GM12878 (cell line): Measurements from ENCODE around the gene CP. TPM values are rescaled to one million over a fixed set of nuclear protein-coding genes. Genes with fewer than 3 reads are reported as not detected.

Experiments
- ATAC-seq: fragments of 200-7000 bp; cut with Tn5 transposase; 3 replicates; pipeline ENCODE4 v1.9.1; 2020; ENCODE audit warnings: mild to moderate bottlenecking, moderate library complexity
- BruUV-seq: library from RNA; stranded (reverse); fragments of 400-500 nt; replicated peaks from 2 replicates; lab custom pipeline; 2021; lab: Mats Ljungman, UMichigan
- CTCF ChIA-PET: fragments of 300-600 bp; sonication (Branson Sonifier 250); formaldehyde crosslinking; extraction: SDS; loops from one replicate; lab custom pipeline; 2021; ENCODE audit warnings: inconsistent platforms; lab: Yijun Ruan, JAX
- POLR2A ChIA-PET: fragments of 350-600 bp; formaldehyde crosslinking; extraction: SDS; loops from one replicate; lab custom pipeline; 2021; ENCODE audit warnings: inconsistent platforms; lab: Charles Lee
- RAD21 ChIA-PET: fragments of 300-600 bp; sonication (Branson Sonifier 250); formaldehyde crosslinking; loops from one replicate; lab custom pipeline; 2023; ENCODE audit warnings: antibody characterized with exemption; ENCODE audit not compliant: unreplicated experiment; lab: Charles Lee
- SMC1A ChIA-PET: fragments of 300-600 bp; sonication (Branson Sonifier 250); formaldehyde crosslinking; loops from one replicate; lab custom pipeline; 2023; ENCODE audit not compliant: unreplicated experiment, uncharacterized antibody; lab: Charles Lee
- DNase-seq: peaks from one replicate; pipeline ENCODE4 v3.0.0-alpha.2; 2011; ENCODE audit warnings: low read depth, low spot score
- FAIRE-seq: peaks from 3 replicates; lab custom pipeline; 2011; peaks lifted over from hg19 to GRCh38; lab: Jason Lieb, UNC
- H2AFZ ChIP-seq: 2 replicates; pipeline ENCODE4 v1.6.0; 2011; ENCODE audit warnings: low read depth, low read length, control low read depth; ENCODE audit not compliant: control insufficient read depth
- H3K27ac ChIP-seq: 2 replicates; pipeline ENCODE4 v1.5.1; 2011; ENCODE audit warnings: control low read depth; ENCODE audit not compliant: control insufficient read depth, insufficient read depth
- H3K27me3 ChIP-seq, 2 experiments: replicated peaks in 1 of 2; 2 replicates each; pipeline versions ENCODE4 v1.6.0 to v1.6.1; 2011; ENCODE audit warnings: low read length in 1 of 2; ENCODE audit not compliant: control insufficient read depth in 2 of 2, insufficient read depth in 2 of 2
- H3K36me3 ChIP-seq, 2 experiments: 2 replicates each; pipeline ENCODE4 v1.5.1; 2011; ENCODE audit warnings: low read length in 1 of 2; ENCODE audit not compliant: control insufficient read depth in 2 of 2, insufficient read depth in 2 of 2
- H3K4me1 ChIP-seq: 2 replicates; pipeline ENCODE4 v1.6.1; 2011; ENCODE audit warnings: mild to moderate bottlenecking, low read length, moderate library complexity, mixed read lengths; ENCODE audit not compliant: control insufficient read depth, insufficient read depth
- H3K4me2 ChIP-seq: 2 replicates; pipeline ENCODE4 v1.6.0; 2011; ENCODE audit warnings: control low read depth; ENCODE audit not compliant: control insufficient read depth, insufficient read depth
- H3K4me3 ChIP-seq: fragments of 200-600 bp; sonication (generic); 2 replicates; pipeline ENCODE4 v1.5.1; 2016
- H3K79me2 ChIP-seq: 2 replicates; pipeline ENCODE4 v1.6.0; 2011; ENCODE audit warnings: low read length; ENCODE audit not compliant: control insufficient read depth, insufficient read depth
- H3K9ac ChIP-seq: 2 replicates; pipeline ENCODE4 v1.8.0; 2011; ENCODE audit warnings: low read length, control low read depth, mixed read lengths; ENCODE audit not compliant: control insufficient read depth, insufficient read depth
- H3K9me3 ChIP-seq: replicated peaks from 3 replicates; pipeline ENCODE4 v1.5.1; 2011; ENCODE audit warnings: mild to moderate bottlenecking, low read length; ENCODE audit not compliant: control insufficient read depth, insufficient read depth
- H4K20me1 ChIP-seq: 2 replicates; pipeline ENCODE4 v1.6.0; 2011; ENCODE audit not compliant: control insufficient read depth, insufficient read depth
- BMI1 ChIP-seq: fragments of 450-650 bp; IDR thresholded peaks from 2 replicates; pipeline ENCODE4 v1.6.1; 2016; ENCODE audit warnings: mild to moderate bottlenecking, moderate library complexity, borderline replicate concordance
- ELK1 ChIP-seq: IDR thresholded peaks from 2 replicates; pipeline ENCODE4 v1.6.1; 2012; ENCODE audit warnings: low read depth, low read length, improper control_type of control experiment
- HSF1 ChIP-seq: fragments of 150-350 bp; IDR thresholded peaks from 2 replicates; pipeline ENCODE4 v1.6.1; 2014; ENCODE audit warnings: mild to moderate bottlenecking, low read depth, low read length
- JUNB ChIP-seq: IDR thresholded peaks from 2 replicates; pipeline ENCODE4 v1.6.1; 2016; ENCODE audit warnings: antibody characterized with exemption, mild to moderate bottlenecking
- SMC3 ChIP-seq: IDR thresholded peaks from 2 replicates; pipeline ENCODE4 v1.6.1; 2011; ENCODE audit warnings: low read length, improper control_type of control experiment, borderline replicate concordance
- TARDBP ChIP-seq: IDR thresholded peaks from 2 replicates; pipeline ENCODE4 v1.6.1; 2016; ENCODE audit warnings: borderline replicate concordance
- WGBS: methylation state at CpG from one replicate; pipeline ENCODE4 v1.1.6; 2016; ENCODE audit warnings: low lambda C conversion rate; ENCODE audit not compliant: insufficient replicate concordance, insufficient coverage; ENCODE audit errors: missing lambda C conversion rate; 5-methylcytosine and 5-hydroxymethylcytosine counted together
- in situ Hi-C: fragments of 300-500 bp; cut with MboI; formaldehyde crosslinking; loops from 9 replicates; pipeline ENCODE4 v1.14.3; 2018; ENCODE audit warnings: mixed read lengths
- intact Hi-C: fragments of 100-400 bp; cut with micrococcal nuclease; formaldehyde crosslinking; loops from one replicate; pipeline ENCODE4 v1.14.2; 2022; ENCODE audit not compliant: unreplicated experiment
- polyA plus RNA-seq, 11 experiments: library from polyadenylated mRNA; depleted of rRNA in 4 of 11; unstranded in 6 of 11; stranded (reverse) in 5 of 11; fragments of >200 nt; fragmentation: Nextera tagmentation in 4 of 11; fragmentation: Illumina TruSeq in 1 of 11; extraction: Ambion mirVana in 4 of 11; extraction: Trizol in 1 of 11; gene quantifications; 1 replicate in 1 of 11; 2 replicates in 10 of 11; pipeline versions ENCODE4 v1.2.1 to v1.2.3, GENCODE V29; 2011 to 2016; ENCODE audit warnings: inconsistent platforms in 2 of 11, missing spikeins in 2 of 11, low read depth in 1 of 11
- total RNA-seq, 4 experiments: library from RNA; depleted of rRNA in 3 of 4; stranded (reverse); fragments of >200 nt in 3 of 4; fragmentation: Illumina TruSeq in 1 of 4; extraction: Trizol in 1 of 4; gene quantifications; 2 replicates each; pipeline versions ENCODE4 v1.2.1 to v1.2.3, GENCODE V29; 2013 to 2021
- TF ChIP-seq, protein P1 (sequence below): fragments of 450-650 bp; IDR thresholded peaks from 2 replicates; pipeline ENCODE4 v1.6.1; 2016; ENCODE audit warnings: mild to moderate bottlenecking
- TF ChIP-seq, protein P2 (sequence below): fragments of 450-650 bp; formaldehyde crosslinking; IDR thresholded peaks from 2 replicates; pipeline ENCODE4 v1.4.0; 2020; ENCODE audit warnings: mild to moderate bottlenecking, moderate library complexity

Gene CP
- total and polyA plus RNA-seq, 10 of the 15 experiments (the other 5 are each of a cell fraction or from before 2014, with no cell fraction given), result 0.14 to 1.2 (median 0.30) TPM; not detected in 6

- H3K9ac ChIP-seq, result no peak overlapping the region
- no peaks in the 10 kb centered on the region for H3K79me2 ChIP-seq
- SMC1A ChIA-PET, result interaction anchor here (0.7 to 1.4 kb wide), 3 partner anchors 10 to 190 kb away, joined by 3 to 4 read pairs (median 3); no protein-coding TSS in a partner anchor
- H3K9me3 ChIP-seq, result no peaks in the 10 kb centered on the region; the same call in 2 of the 3 replicates
- 96% methylated on average over 7 of the region's 7 CpGs for WGBS
- H3K4me3 ChIP-seq, result no peak overlapping the region
- CTCF ChIA-PET, result interaction anchor here (0.8 to 1.1 kb wide), 3 partner anchors 11 to 66 kb away, joined by 3 read pairs; no protein-coding TSS in a partner anchor
- no peak overlapping the region for H3K4me2 ChIP-seq
- no peak overlapping the region for H3K27ac ChIP-seq
- no peak overlapping the region for H2AFZ ChIP-seq
- intact Hi-C loops, result no loop called here
- RAD21 ChIA-PET, result no interaction called here
- FAIRE-seq (no peak), ATAC-seq (no peak), DNase-seq (no peak)
- H3K36me3 ChIP-seq, result no peaks in the 10 kb centered on the region
- H3K4me1 ChIP-seq, result peaks cover 4% of the 10 kb centered on the region; the same call in 1 of the 2 replicates
- no peaks in the 10 kb centered on the region for H4K20me1 ChIP-seq
- H3K27me3 ChIP-seq, result no peaks in the 10 kb centered on the region
- TF ChIP-seq TARDBP (no peak), JUNB (no peak)
- POLR2A ChIA-PET, result no interaction called here
- in situ Hi-C loops, result no loop called here
- no TSS peak for BruUV-seq
These were observed 41.5 kb downstream of the CP start for GRCh38 chr3:149180057-149180573.

DNA sequence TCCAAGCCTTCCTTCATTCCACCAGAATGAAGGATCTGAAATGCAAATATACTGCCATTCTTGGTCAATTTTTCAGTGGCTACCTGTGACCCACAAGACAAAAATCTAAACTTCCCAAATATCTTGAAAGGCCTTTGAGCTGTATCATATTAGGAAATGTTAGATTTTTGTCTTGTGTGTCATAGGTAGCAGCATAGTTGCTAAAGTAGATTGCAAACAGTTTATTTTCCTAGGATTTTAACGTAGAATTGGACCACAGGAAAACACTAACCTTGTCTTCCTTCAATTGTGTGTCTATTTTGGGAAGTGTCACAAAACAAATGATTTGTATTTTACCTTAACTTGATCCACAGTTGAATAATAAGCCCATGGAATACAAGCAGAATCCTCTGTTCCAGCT, 42.4 kb downstream of the CP start:
- no peak for DNase-seq
- intact Hi-C loops, result no loop called here
- no TSS peak for BruUV-seq
- POLR2A ChIA-PET, result no interaction called here
- H3K36me3 ChIP-seq, result no peaks in the 10 kb centered on the region
- no peaks in the 10 kb centered on the region for H3K27me3 ChIP-seq
- no peak for FAIRE-seq
- H3K4me3 ChIP-seq, result no peak overlapping the region
- SMC1A ChIA-PET, result interaction anchor here (1.0 to 1.4 kb wide), 2 partner anchors 11 to 19 kb away, joined by 3 to 4 read pairs; no protein-coding TSS in a partner anchor
- ATAC-seq, result no peak
- RAD21 ChIA-PET, result no interaction called here
- H4K20me1 ChIP-seq, result no peaks in the 10 kb centered on the region
- no peak overlapping the region for H3K9ac ChIP-seq
- H3K4me1 ChIP-seq, result peaks cover 9% of the 10 kb centered on the region; the same call in 1 of the 2 replicates
- in situ Hi-C loops, result no loop called here
- H3K9me3 ChIP-seq, result no peaks in the 10 kb centered on the region; the same call in 2 of the 3 replicates
- no peak overlapping the region for H3K27ac ChIP-seq
- WGBS, result 94% methylated on average over 1 of the region's 1 CpG
- H3K79me2 ChIP-seq, result no peaks in the 10 kb centered on the region
- no peak overlapping the region for H2AFZ ChIP-seq
- CTCF ChIA-PET, result interaction anchor here (0.8 to 1.1 kb wide), 4 partner anchors 11 to 224 kb away, joined by 3 to 5 read pairs (median 3); no protein-coding TSS in a partner anchor
- no peak overlapping the region for H3K4me2 ChIP-seq
- TF ChIP-seq BMI1 (no peak), HSF1 (no peak), ELK1 (no peak), SMC3 (no peak)
- TF ChIP-seq, protein P1, sequence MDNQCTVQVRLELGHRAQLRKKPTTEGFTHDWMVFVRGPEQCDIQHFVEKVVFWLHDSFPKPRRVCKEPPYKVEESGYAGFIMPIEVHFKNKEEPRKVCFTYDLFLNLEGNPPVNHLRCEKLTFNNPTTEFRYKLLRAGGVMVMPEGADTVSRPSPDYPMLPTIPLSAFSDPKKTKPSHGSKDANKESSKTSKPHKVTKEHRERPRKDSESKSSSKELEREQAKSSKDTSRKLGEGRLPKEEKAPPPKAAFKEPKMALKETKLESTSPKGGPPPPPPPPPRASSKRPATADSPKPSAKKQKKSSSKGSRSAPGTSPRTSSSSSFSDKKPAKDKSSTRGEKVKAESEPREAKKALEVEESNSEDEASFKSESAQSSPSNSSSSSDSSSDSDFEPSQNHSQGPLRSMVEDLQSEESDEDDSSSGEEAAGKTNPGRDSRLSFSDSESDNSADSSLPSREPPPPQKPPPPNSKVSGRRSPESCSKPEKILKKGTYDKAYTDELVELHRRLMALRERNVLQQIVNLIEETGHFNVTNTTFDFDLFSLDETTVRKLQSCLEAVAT, result no peak
- TF ChIP-seq, protein P2, sequence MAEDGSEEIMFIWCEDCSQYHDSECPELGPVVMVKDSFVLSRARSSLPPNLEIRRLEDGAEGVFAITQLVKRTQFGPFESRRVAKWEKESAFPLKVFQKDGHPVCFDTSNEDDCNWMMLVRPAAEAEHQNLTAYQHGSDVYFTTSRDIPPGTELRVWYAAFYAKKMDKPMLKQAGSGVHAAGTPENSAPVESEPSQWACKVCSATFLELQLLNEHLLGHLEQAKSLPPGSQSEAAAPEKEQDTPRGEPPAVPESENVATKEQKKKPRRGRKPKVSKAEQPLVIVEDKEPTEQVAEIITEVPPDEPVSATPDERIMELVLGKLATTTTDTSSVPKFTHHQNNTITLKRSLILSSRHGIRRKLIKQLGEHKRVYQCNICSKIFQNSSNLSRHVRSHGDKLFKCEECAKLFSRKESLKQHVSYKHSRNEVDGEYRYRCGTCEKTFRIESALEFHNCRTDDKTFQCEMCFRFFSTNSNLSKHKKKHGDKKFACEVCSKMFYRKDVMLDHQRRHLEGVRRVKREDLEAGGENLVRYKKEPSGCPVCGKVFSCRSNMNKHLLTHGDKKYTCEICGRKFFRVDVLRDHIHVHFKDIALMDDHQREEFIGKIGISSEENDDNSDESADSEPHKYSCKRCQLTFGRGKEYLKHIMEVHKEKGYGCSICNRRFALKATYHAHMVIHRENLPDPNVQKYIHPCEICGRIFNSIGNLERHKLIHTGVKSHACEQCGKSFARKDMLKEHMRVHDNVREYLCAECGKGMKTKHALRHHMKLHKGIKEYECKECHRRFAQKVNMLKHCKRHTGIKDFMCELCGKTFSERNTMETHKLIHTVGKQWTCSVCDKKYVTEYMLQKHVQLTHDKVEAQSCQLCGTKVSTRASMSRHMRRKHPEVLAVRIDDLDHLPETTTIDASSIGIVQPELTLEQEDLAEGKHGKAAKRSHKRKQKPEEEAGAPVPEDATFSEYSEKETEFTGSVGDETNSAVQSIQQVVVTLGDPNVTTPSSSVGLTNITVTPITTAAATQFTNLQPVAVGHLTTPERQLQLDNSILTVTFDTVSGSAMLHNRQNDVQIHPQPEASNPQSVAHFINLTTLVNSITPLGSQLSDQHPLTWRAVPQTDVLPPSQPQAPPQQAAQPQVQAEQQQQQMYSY, result no peak
